IMR-90 (cell line): Measurements from ENCODE around the gene P4HA3. TPM values are rescaled to one million over a fixed set of nuclear protein-coding genes. Genes with fewer than 3 reads are reported as not detected.

ENCODE experiments used
- ATAC-seq: fragments of 200-7000 bp; cut with Tn5 transposase; 2 replicates; pipeline ENCODE4 v1.9.1; 2020; ENCODE audit warnings: low read depth, mild to moderate bottlenecking, moderate library complexity
- BruUV-seq: library from RNA; stranded (reverse); fragments of 400-500 nt; replicated peaks from 2 replicates; lab custom pipeline; 2021; lab: Mats Ljungman, UMichigan
- CTCF ChIA-PET: fragments of 300-600 bp; formaldehyde crosslinking; extraction: SDS; loops from one replicate; lab custom pipeline; 2021; ENCODE audit warnings: antibody characterized with exemption; lab: Yijun Ruan, JAX
- POLR2A ChIA-PET: fragments of 300-600 bp; sonication (Branson Sonifier 250); formaldehyde crosslinking; loops from one replicate; lab custom pipeline; 2022; ENCODE audit warnings: antibody characterized with exemption; ENCODE audit not compliant: unreplicated experiment; lab: Charles Lee
- DNase-seq: peaks from one replicate; pipeline ENCODE4 v3.0.0; 2013
- H2AFZ ChIP-seq: replicated peaks from 2 replicates; pipeline ENCODE3; 2013; ENCODE audit warnings: low read length, mild to moderate bottlenecking; ENCODE audit not compliant: poor library complexity
- H2AK5ac ChIP-seq: 2 replicates; pipeline ENCODE4 v1.6.1; 2013; ENCODE audit warnings: low read depth, low read length, inconsistent platforms
- H2AK9ac ChIP-seq: replicated peaks from 2 replicates; pipeline ENCODE3; 2013; ENCODE audit warnings: mild to moderate bottlenecking, low read depth, low read length, moderate library complexity; ENCODE audit not compliant: poor library complexity
- H2BK120ac ChIP-seq: 2 replicates; pipeline ENCODE4 v1.6.1; 2013; ENCODE audit warnings: low read depth, low read length, inconsistent platforms
- H2BK15ac ChIP-seq: 3 replicates; pipeline ENCODE4 v1.6.1; 2013; ENCODE audit warnings: low read depth, low read length, inconsistent platforms
- H2BK20ac ChIP-seq: 2 replicates; pipeline ENCODE4 v1.6.1; 2013; ENCODE audit warnings: low read depth, mild to moderate bottlenecking, inconsistent platforms, low read length, moderate library complexity
- H2BK5ac ChIP-seq: 2 replicates; pipeline ENCODE4 v1.6.1; 2013; ENCODE audit warnings: mild to moderate bottlenecking, low read depth, low read length, inconsistent platforms; ENCODE audit not compliant: poor library complexity, severe bottlenecking
- H3K14ac ChIP-seq: replicated peaks from 2 replicates; pipeline ENCODE4 v1.6.1; 2013; ENCODE audit warnings: low read depth, low read length, inconsistent platforms
- H3K18ac ChIP-seq: 2 replicates; pipeline ENCODE4 v1.6.1; 2013; ENCODE audit warnings: low read depth, low read length, control low read depth
- H3K23ac ChIP-seq: 2 replicates; pipeline ENCODE4 v1.6.1; 2013; ENCODE audit warnings: low read depth, low read length, inconsistent platforms
- H3K27ac ChIP-seq: 2 replicates; pipeline ENCODE4 v1.5.1; 2013; ENCODE audit warnings: mild to moderate bottlenecking, control low read depth, low read length; ENCODE audit not compliant: insufficient read depth
- H3K27me3 ChIP-seq: 2 replicates; pipeline ENCODE4 v1.6.1; 2013; ENCODE audit warnings: low read length; ENCODE audit not compliant: control insufficient read depth, insufficient read depth
- H3K36me3 ChIP-seq: 2 replicates; pipeline ENCODE4 v1.6.1; 2013; ENCODE audit warnings: low read length, mixed read lengths; ENCODE audit not compliant: control insufficient read depth, insufficient read depth
- H3K4ac ChIP-seq: 2 replicates; pipeline ENCODE4 v1.6.1; 2013; ENCODE audit warnings: low read depth, low read length, inconsistent platforms
- H3K4me1 ChIP-seq: 2 replicates; pipeline ENCODE4 v1.6.1; 2013; ENCODE audit warnings: low read length, mixed read lengths; ENCODE audit not compliant: control insufficient read depth, insufficient read depth
- H3K4me2 ChIP-seq: 2 replicates; pipeline ENCODE4 v1.6.1; 2013; ENCODE audit warnings: low read depth, mild to moderate bottlenecking, control low read depth, low read length, moderate library complexity
- H3K4me3 ChIP-seq: 2 replicates; pipeline ENCODE4 v1.5.1; 2013; ENCODE audit warnings: low read depth, mild to moderate bottlenecking, control low read depth, low read length, moderate library complexity; ENCODE audit not compliant: insufficient read depth
- H3K56ac ChIP-seq: 2 replicates; pipeline ENCODE4 v1.6.1; 2013; ENCODE audit warnings: low read length, inconsistent platforms; ENCODE audit not compliant: insufficient read depth; ENCODE audit errors: extremely low read depth
- H3K79me1 ChIP-seq, 2 experiments: 2 replicates each; pipeline ENCODE4 v1.6.1; 2013; ENCODE audit warnings: low read length in 2 of 2, inconsistent platforms in 1 of 2, low read depth in 1 of 2
- H3K9ac ChIP-seq: 2 replicates; pipeline ENCODE4 v1.6.1; 2013; ENCODE audit warnings: low read depth, low read length, control low read depth
- H3K9me1 ChIP-seq: 2 replicates; pipeline ENCODE4 v1.6.1; 2013; ENCODE audit warnings: low read length, inconsistent platforms; ENCODE audit not compliant: insufficient read depth
- H3K9me3 ChIP-seq: 2 replicates; pipeline ENCODE4 v1.6.1; 2013; ENCODE audit warnings: low read length; ENCODE audit not compliant: control insufficient read depth, insufficient read depth
- H4K20me1 ChIP-seq: 2 replicates; pipeline ENCODE4 v1.6.1; 2013; ENCODE audit warnings: low read length, inconsistent platforms; ENCODE audit not compliant: insufficient read depth
- H4K5ac ChIP-seq: 2 replicates; pipeline ENCODE4 v1.6.1; 2013; ENCODE audit warnings: mild to moderate bottlenecking, low read depth, low read length, control low read depth
- H4K8ac ChIP-seq, 2 experiments: 2 replicates each; pipeline ENCODE4 v1.6.1; 2013; ENCODE audit warnings: low read depth in 2 of 2, low read length in 2 of 2, control low read depth in 1 of 2, inconsistent platforms in 1 of 2
- H4K91ac ChIP-seq: 2 replicates; pipeline ENCODE4 v1.6.1; 2013; ENCODE audit warnings: low read depth, low read length, inconsistent platforms; ENCODE audit not compliant: insufficient read depth
- MAFK ChIP-seq: IDR thresholded peaks from 2 replicates; pipeline ENCODE4 v1.6.1; 2012; ENCODE audit warnings: low read depth, low read length, improper control_type of control experiment
- NFE2L2 ChIP-seq: fragments of 150-350 bp; IDR thresholded peaks from 2 replicates; pipeline ENCODE4 v1.6.1; 2016; ENCODE audit warnings: low read depth, mild to moderate bottlenecking, low read length
- POLR2A ChIP-seq: IDR thresholded peaks from 2 replicates; pipeline ENCODE4 v1.6.1; 2012; ENCODE audit warnings: mild to moderate bottlenecking, low read depth, low read length
- RCOR1 ChIP-seq: IDR thresholded peaks from 2 replicates; pipeline ENCODE4 v1.6.1; 2012; ENCODE audit warnings: mild to moderate bottlenecking, low read length, improper control_type of control experiment; ENCODE audit not compliant: insufficient replicate concordance
- RFX5 ChIP-seq: IDR thresholded peaks from 2 replicates; pipeline ENCODE4 v1.8.0; 2012; ENCODE audit warnings: low read depth, mild to moderate bottlenecking, low read length, moderate library complexity
- SMC3 ChIP-seq: fragments of 150-350 bp; IDR thresholded peaks from 2 replicates; pipeline ENCODE4 v1.6.1; 2016; ENCODE audit warnings: low read depth, mild to moderate bottlenecking, antibody characterized with exemption, low read length, moderate library complexity
- WGBS, 2 experiments: methylation state at CpG; one replicate each; pipeline versions ENCODE4 v1.1.5 to v1.1.7; 2013; ENCODE audit warnings: missing lambda C conversion rate in 2 of 2; ENCODE audit not compliant: insufficient read length in 1 of 2; ENCODE audit errors: extremely low coverage in 2 of 2; 5-methylcytosine and 5-hydroxymethylcytosine counted together
- dilution Hi-C: fragments of 300-500 bp; cut with HindIII; formaldehyde crosslinking; loops from one replicate; pipeline ENCODE4 v1.14.3; 2018; ENCODE audit warnings: low sequenced_read_pairs; ENCODE audit not compliant: unreplicated experiment
- in situ Hi-C: fragments of 300-500 bp; cut with MboI; formaldehyde crosslinking; loops from 3 replicates; pipeline ENCODE4 v1.14.3; 2019; ENCODE audit warnings: low sequenced_read_pairs, inconsistent platforms, mixed read lengths
- intact Hi-C: fragments of 100-400 bp; cut with micrococcal nuclease; formaldehyde crosslinking; loops from 2 replicates; pipeline ENCODE4 v1.10.0; 2022
- polyA plus RNA-seq, 3 experiments: library from polyadenylated mRNA; depleted of rRNA; stranded (reverse); fragments of >200 nt; gene quantifications; 2 replicates each; pipeline ENCODE4 v1.2.3, GENCODE V29; 2012; ENCODE audit warnings: low replicate concordance in 1 of 3
- total RNA-seq: library from RNA; depleted of rRNA; stranded (reverse); fragments of >200 nt; gene quantifications from 2 replicates; pipeline ENCODE4 v1.2.3, GENCODE V29; 2012
- TF ChIP-seq, protein P1 (sequence below): fragments of 150-350 bp; IDR thresholded peaks from 2 replicates; pipeline ENCODE4 v1.6.1; 2017; ENCODE audit warnings: mild to moderate bottlenecking, antibody characterized with exemption, low read length, low read depth
- TF ChIP-seq, protein P2 (sequence below): fragments of 150-350 bp; IDR thresholded peaks from 2 replicates; pipeline ENCODE4 v1.6.1; 2016; ENCODE audit warnings: low read depth, mild to moderate bottlenecking, low read length, moderate library complexity, borderline replicate concordance

P4HA3 gene
- total and polyA plus RNA-seq, 2 of the 4 experiments (the other 2 are of a cell fraction): 2.9 to 5.7 TPM

DNA sequence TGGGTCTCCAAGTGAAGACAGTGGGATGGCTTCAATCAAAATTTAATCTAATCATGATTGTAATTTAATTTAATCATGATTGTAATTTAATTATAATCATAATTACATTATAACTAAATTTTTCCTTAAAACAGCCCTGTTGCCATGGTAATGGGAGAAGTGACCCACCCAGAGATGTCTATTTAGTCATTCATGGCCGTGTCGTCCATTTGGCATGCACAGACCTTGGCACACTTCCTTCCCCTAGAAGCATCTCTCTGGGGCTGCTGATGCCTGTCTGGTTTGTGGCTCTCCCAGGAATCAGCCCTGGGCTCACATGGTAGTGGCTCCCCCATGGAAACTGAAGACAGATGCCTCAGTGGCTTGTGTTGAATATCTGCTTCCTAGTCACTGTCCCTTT lies 27.0 kb downstream of the P4HA3 start:
- no peaks in the 10 kb centered on the region for H3K79me1 ChIP-seq
- H2BK5ac ChIP-seq: peak overlapping the region; percentile 63
- H2AFZ ChIP-seq: no peak overlapping the region
- dilution Hi-C loops: no loop called here
- ATAC-seq (no peak), DNase-seq (peak; percentile 40)
- peaks cover 25% of the 10 kb centered on the region for H3K9me1 ChIP-seq
- no TSS peak for BruUV-seq
- H3K36me3 ChIP-seq: peaks cover 4% of the 10 kb centered on the region
- peak overlapping the region; percentile 97 for H3K18ac ChIP-seq
- H3K56ac ChIP-seq: no peak overlapping the region
- no peaks in the 10 kb centered on the region for H3K9me3 ChIP-seq
- peak overlapping the region; percentile 60; the same call in 1 of the 2 replicates for H3K23ac ChIP-seq
- H3K27ac ChIP-seq: peak overlapping the region; percentile 58
- whole genome bisulfite sequencing, 2 experiments: no CpG with 5 or more reads among the region's 2 CpGs
- peak overlapping the region; percentile 3 for H2AK9ac ChIP-seq
- H3K4me2 ChIP-seq: no peak overlapping the region
- peak overlapping the region; percentile 78 for H3K4ac ChIP-seq
- H3K9ac ChIP-seq: no peak overlapping the region
- no peaks in the 10 kb centered on the region for H4K20me1 ChIP-seq
- no peak overlapping the region for H3K4me3 ChIP-seq
- TF ChIP-seq RCOR1 (no peak), SMC3 (no peak), NFE2L2 (no peak), RFX5 (no peak), MAFK (no peak), POLR2A (no peak)
- TF ChIP-seq, protein P1, sequence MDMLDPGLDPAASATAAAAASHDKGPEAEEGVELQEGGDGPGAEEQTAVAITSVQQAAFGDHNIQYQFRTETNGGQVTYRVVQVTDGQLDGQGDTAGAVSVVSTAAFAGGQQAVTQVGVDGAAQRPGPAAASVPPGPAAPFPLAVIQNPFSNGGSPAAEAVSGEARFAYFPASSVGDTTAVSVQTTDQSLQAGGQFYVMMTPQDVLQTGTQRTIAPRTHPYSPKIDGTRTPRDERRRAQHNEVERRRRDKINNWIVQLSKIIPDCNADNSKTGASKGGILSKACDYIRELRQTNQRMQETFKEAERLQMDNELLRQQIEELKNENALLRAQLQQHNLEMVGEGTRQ: no peak
- TF ChIP-seq, protein P2, sequence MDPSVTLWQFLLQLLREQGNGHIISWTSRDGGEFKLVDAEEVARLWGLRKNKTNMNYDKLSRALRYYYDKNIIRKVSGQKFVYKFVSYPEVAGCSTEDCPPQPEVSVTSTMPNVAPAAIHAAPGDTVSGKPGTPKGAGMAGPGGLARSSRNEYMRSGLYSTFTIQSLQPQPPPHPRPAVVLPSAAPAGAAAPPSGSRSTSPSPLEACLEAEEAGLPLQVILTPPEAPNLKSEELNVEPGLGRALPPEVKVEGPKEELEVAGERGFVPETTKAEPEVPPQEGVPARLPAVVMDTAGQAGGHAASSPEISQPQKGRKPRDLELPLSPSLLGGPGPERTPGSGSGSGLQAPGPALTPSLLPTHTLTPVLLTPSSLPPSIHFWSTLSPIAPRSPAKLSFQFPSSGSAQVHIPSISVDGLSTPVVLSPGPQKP: no peak
- POLR2A ChIA-PET: no interaction called here
- H2AK5ac ChIP-seq: peak overlapping the region; percentile 85
- H4K8ac ChIP-seq: peak overlapping the region; percentile 33 to 36; a peak in 2 of 4 replicates
- peak overlapping the region; percentile 58; the same call in 1 of the 2 replicates for H2BK20ac ChIP-seq
- peaks cover 26% of the 10 kb centered on the region for H3K4me1 ChIP-seq
- no peaks in the 10 kb centered on the region for H3K27me3 ChIP-seq
- peak overlapping the region; percentile 70; the same call in 1 of the 2 replicates for H4K5ac ChIP-seq
- H3K14ac ChIP-seq: peak overlapping the region; percentile 75
- intact Hi-C loops: no loop called here
- in situ Hi-C loops: no loop called here
- H2BK120ac ChIP-seq: peak overlapping the region; percentile 72; the same call in 1 of the 2 replicates
- CTCF ChIA-PET: no interaction called here
- peak overlapping the region; percentile 94 for H2BK15ac ChIP-seq
- peak overlapping the region; percentile 57; the same call in 1 of the 2 replicates for H4K91ac ChIP-seq
